HG02588 (cell line): ENCODE results near the gene S100A9.

Source experiments
- ATAC-seq: cut with Tn5 transposase; IDR thresholded peaks from one replicate; pipeline ENCODE4 v1.9.1; 2021; ENCODE audit warnings: mild to moderate bottlenecking, moderate library complexity; ENCODE audit not compliant: unreplicated experiment

Gene S100A9

DNA sequence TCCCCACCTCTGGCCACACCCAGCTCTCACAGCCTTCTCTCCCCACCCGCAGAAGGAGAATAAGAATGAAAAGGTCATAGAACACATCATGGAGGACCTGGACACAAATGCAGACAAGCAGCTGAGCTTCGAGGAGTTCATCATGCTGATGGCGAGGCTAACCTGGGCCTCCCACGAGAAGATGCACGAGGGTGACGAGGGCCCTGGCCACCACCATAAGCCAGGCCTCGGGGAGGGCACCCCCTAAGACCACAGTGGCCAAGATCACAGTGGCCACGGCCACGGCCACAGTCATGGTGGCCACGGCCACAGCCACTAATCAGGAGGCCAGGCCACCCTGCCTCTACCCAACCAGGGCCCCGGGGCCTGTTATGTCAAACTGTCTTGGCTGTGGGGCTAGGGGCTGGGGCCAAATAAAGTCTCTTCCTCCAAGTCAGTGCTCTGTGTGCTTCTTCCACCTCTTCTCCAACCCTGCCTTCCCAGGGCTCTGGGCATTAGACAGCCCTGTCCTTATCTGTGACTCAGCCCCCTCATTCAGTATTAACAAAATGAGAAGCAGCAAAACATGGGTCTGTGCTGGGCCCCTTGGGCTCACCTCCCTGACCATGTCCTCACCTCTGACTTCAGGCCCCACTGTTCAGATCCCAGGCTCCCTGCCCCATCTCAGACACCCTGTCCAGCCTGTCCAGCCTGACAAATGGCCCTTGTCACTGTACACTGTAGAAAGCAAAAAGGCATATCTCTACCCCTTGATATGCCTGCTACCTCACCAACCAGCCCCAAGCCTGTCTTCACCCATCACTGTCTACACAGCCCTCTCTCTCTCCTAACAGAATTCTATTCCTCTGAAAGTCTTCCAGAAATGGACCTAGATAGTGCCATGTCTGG lies 3.2 kb downstream of the S100A9 start:
- ATAC-seq = no peak

DNA sequence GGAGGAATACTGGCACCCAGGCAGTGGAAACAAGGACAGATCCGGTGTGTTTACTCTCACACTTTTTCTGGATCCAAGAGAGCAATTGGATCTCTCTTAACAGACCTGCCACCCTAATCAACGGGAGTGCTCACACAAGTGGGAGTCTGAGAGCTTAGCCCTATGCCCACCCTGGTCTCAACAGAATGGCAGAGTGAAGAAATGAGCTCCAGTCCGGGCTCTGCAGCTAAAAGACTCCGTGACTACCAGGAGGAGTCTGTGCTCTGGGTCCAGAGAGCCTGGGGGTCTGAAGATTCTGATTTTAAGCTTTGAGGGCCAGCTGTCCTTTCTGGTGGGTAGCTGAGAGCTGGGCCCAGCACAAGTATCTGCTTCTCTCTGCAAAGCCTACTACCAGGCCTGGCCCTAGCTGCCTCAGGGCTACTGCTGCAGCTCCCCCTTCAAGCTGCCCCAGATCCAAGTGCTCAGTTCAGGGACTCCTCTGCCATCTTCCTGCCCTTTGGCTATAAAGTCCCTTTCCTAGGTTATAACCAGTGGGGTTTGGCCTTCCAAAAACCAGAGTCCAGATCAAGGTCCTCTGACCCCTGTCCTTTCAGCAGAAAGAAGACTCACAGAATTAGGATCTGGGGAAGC lies 3.9 kb downstream of the S100A9 start:
- ATAC-seq = no peak

DNA sequence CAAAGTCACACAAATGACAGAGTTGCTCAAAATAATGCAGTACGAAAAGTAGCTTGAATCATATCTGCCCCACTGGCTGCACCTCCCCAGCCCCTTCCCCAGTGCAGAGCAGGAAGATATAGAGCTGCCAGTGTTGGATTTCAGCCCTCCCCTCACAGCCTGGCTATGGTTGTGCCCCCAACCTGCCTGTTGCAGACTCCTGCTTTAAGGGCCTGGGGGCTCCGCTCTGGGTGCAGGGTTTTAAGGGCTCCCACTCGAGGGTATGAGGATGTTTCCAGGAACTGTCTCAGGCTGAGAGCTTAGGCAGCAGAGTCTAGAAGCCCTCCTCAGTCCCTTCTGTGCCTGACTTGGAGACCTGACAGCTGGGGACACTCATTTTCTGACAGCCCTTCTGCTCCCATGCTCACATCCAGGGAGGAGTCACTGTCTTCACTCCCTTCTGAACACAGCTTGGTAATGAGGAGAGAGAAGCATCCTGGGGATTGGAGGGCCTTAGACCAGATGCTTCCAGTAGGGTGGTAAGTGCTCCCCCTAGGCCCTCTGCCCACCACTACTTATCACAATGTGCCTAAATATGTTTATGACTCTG lies 4.6 kb downstream of the S100A9 start:
- ATAC-seq = no peak

DNA sequence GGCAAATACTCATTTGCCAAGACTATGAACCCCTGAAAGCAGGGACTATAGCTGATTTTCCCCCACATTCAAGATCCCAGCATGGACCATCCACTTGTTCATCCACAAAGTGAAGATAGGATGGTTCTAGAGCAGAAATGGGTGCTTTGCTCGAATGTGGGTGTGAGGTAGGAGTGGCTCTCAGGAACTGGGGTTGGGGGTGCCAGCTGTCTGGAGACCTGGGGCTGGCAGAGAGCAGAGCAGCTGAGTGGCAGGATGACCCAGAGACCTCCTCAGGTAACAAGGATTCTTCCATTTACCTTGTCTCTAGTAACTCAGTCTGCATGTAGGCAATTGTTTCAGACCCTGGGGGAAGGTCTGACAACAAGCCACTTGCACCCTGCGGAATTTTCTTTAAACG lies 6.0 kb downstream of the S100A9 start:
- ATAC-seq = no peak

DNA sequence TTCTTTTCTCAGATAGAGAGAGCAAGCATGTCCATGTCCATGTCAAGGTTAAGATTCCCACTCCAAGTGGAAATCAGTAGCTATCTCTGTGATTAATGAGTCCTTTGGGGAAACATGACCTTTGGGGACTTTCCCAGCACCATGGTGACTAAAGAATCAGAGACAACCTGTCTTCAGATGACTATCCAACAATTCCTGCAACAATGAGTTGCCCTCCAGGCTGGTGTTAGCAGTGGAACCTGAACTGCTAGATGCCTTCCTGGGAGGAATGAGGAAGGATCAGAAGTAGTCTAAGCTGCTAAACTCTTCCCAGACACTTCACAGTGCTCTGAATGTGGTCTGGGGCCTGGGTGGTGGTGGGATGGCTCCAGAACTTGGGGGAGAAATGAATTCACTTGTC lies 6.5 kb downstream of the S100A9 start:
- ATAC-seq = no peak

DNA sequence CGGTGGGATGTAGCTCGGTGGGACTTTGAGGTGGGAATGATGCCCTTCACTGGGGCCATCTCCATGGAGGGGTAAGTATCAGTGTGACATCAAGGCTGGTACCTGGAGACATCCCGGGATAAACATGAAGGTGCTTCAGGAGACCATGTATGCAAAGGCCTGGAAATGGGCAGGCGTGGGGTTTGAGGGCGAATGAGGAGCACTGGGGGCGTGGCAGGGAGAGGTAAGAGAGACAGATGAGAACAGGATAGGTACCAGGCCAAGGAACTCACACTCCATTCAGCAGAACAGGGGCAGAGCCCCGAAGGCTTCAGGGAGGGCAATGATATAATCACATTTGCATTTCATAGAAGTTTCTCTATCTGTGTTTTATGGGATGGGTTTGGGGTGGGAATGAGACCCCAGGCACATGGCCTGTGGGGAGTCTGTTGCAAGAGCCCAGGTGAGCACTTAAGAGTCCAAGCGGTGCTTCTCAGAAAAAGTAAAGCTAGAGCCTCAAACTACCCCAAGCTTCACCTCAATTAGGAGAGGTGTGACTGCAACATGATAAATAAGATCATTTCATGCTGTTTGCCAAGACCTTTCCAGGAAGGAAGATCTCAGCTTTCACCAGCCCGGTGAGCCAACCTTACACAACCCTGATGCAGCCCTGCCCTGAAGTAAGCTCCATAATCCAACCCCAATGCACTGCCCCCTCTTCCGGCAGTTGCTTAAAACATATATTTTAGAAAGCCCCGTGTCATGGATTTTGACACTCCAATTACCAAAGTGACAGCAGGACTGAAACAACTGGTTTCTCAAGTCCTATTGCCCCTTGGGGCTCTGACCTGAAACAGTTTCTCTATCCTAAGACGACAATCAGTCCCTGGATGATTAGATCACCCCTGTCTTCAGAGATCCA lies 7.4 kb downstream of the S100A9 start:
- no peak for ATAC-seq

DNA sequence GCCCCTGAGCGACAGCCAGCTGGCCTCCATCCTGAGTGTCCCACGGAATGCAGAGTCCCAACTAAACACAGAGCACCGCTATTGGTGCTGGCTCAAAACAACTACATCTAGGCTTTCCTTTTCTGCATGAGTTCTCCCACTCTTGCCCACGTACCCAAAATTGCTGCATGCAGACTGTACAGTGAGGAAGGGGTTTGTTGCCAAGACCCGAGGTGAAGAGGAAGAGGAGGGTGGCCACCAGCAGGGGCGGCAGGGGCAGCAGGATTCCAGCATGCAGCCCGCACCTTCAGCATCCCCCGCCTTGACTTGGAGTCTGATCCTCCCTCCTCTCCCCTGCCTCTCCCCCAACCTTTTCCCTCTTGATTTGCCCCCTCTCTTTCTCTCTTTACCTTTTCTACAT lies 8.0 kb downstream of the S100A9 start:
- no peak for ATAC-seq

DNA sequence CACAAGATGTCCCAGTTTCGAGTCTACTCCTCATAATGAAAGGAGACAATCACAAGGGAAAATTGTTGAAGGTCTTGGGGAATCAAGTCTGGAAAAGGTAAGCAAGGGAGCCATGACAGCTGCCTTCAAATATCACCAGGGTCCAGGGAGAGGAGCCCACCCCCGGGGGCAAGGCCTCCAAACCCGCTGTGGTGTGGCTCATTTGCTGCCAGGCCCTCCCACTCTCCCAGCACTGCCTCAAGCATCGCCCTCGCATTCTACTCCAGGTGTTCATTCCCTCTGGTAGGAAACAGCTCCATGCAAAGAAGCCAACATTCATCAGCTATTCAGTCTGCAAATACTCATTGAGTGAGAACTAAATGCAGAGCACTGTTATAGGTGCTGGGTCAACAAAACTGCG lies 8.6 kb downstream of the S100A9 start:
- ATAC-seq = no peak

DNA sequence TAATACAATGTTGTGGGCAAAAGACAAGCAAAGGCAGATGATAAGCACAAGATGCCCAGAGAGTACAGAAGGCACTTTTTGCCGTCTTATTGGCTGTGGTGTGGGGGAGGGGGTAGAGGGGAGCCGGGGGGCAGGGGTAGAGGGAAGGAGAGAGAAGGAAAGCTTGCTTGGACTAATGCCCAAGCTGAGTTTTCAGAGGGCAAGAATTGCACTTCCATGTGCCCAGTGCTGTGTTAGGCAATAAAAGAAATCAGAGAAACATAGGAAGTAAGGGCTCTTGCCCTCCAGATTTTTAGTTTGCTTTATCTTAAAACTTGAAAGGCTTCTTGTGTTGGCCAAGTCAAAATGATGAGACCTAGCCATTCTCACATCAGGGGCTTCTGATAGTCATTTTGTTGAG lies 9.4 kb downstream of the S100A9 start:
- ATAC-seq = no peak

DNA sequence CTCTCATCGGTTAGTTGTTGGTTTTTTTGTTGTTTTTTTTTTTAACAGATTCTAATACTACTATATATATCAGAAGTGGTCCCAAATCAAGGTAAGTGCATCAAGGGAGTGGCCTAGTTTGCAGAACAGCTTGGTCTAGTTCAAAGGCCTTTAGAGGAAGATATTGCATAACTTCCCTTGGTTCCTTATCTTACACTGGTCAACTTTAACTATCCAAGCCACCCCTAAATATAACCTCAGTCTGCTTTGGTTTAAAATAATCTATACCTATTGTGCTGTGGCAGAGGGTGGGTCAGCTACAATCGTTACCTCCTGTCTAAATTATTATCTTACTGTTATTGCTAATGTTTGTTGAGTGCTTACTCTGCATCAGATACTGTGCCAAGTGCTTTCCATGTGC lies 10.8 kb downstream of the S100A9 start:
- no peak for ATAC-seq

DNA sequence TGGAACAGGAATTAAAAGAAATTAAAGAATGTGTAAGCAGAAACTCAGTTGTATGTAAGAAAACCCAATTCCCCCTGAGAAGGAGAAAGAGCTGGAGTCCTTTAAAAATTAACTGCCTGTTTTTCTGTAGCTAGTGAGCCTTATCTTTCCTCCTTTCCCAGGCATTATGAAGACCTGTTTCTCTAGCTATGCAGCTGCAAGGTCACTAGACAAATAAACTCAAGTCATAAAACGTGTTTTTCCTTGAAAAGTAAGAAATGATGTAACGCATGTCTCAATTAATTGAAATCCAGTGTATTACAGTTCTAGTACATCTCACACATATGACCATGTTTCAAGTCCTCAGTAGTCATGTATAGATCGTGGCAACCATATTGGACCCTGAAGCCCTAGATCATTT lies 12.5 kb downstream of the S100A9 start:
- no peak for ATAC-seq

DNA sequence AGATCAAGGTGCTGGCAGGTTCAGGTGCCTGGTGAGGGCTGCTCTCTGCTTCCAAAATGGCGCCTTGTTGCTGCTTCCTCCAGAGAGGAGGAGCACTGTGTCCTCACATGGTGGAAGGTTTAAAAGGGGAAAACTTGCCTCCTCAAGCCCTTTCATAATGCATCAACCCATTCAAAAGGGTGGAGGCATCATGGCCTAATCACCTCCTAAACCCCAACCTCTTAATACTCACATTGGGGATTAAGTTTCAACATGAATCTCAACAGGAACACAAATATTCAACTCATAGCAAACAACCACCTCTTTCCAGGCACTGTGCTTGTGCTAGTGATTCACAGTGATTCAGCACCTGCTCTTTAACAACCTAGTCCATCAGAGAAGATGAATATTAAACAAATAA lies 13.6 kb downstream of the S100A9 start:
- no peak for ATAC-seq

DNA sequence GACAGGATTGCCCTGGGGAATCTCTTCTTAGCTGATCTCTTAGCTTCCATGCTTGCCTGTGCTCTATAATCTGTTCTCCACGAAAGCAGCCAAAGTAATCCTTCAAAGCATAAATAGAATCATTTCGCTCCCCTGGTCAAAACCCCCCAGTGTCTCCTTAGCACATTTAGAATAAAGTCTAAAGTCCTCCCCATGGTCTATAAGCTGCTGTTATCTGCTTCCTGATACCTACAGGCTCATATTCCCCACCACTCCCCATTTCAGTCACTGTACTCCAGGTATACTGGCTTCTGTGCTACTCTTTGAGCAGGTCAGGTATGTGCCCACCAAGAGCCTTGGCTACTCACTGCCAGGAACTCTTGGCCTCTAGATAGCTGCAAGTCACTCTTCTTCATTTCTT lies 14.9 kb downstream of the S100A9 start:
- no peak for ATAC-seq

DNA sequence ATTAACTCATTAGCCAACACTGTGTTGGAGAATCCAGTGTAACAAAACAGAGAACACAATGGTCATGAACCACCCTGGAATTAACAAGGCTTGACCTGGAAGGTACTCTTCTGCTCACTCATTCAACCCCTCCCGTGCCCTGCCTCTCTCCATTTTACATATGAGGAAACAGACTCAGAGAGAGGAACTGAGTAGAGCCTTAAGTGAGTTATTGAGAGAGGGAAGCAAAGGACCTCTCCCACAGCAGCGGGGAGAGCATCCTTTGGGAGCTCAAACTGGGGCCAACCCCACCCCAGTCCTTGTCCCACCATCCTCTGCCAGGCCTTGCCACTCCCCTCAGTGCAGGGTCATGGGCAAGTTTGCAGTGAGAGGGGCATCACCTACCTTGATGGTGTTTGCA lies 16.4 kb downstream of the S100A9 start:
- ATAC-seq = no peak

DNA sequence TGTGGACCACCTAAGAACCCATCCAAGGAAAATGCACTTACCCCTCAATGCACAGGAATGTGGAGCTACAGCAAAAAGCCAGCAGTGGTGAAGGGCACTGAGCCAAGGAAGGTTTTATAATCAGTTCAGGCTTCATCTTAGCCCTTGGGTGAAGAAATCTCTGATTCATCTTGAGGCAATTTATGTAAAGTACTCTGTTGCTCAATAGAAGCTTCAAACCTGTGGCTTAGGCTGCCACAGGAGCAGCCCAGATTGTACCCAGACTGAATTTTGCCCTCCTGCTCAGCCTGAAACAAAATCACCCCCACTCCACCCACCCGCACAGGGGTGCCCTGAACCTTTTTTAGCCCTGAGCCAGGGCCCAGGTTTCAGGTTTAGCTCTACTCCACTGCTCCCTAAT lies 17.9 kb downstream of the S100A9 start, which contains the start of gene S100A12:
S100A12 (minus strand) TSS at position 111 of the 400 bp plus-strand sequence. CDS start 1,029 bp downstream, outside the sequence.
- ATAC-seq = no peak

DNA sequence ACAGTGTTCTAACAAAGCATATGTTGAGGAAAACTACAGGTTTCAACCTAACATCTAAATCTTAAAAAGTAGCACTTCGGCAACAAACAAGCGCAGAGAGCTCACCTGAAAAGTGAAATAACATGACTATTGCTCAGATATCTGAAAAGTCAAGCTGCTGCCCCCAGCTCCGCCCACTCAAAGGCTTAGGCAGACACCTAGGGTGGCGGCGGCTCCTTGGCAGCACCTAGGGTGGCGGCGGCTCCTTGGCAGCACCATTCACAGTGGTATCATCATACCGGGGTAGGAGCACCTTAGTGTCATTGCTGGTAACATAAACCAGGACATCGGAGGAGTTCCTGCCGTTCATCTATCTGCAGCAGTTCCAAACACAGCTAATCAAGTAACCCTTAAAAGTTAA lies 21.9 kb downstream of the S100A9 start:
- ATAC-seq = no peak

DNA sequence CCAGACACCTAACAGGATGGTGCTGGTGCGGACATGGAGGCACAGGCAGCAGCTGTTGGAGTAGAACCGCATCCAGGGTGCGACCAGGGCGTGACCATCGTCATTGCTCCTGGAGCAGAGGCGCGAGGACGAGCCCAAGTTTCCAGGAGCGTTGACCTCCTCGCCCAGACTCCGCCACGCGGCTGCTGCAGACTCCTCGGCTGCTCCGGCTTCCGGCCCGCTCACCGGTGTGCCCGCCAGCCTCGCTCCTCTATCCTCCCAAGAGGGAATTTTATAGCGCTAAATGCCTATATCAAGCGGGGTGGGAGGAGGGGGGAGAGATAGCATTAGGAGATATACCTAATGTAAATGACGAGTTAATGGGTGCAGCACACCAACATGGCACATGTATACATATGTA lies 23.1 kb downstream of the S100A9 start:
- ATAC-seq = no peak

DNA sequence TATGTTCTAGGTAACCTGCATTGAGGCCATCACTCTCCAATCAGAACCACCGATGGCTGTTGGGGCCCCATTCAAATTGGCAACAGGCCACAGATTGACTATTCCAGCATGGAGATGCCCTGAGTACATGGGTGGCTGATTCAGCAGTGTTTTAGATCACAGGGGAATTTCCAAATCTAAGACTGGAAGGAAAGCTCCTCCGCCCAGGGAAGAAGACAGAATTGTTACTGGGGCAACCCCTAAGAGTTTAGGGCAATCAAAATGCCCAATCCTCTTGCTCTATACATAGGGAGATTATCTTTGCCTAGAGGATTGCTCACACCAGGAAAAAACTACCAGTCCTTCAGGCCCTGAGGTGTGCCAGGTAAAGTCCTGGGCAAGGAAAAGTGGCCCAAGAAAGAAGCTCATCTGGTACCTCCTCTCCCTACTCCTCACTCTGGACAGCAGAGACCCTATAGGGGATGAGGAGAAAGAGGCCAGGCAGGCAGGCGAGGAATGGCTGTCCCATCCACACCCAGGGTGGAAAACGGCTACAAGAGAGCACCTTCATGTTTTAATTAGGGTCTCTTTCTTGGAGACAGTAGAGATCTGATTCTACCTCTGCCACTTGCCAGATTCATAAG lies 27.4 kb downstream of the S100A9 start:
- ATAC-seq = no peak

DNA sequence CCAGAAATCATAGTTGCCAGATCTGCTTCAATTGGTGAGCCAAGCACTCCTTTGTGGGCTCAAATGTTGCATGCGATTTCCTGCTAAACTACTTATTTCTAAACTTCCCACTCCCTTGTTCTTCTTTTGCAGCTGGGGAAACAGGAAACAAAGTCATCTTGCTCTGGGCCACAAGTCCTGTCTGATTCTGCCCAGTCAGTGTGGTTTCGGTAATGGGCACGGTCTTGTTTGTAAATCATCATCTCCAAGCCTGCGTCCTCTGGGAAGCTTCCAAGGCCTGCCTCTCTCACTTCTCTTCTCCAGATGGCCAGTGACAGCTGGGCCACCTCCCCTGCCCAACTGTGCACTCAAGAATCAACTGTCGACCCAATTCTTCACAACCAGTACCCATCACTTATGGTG lies 28.8 kb downstream of the S100A9 start:
- ATAC-seq = no peak

DNA sequence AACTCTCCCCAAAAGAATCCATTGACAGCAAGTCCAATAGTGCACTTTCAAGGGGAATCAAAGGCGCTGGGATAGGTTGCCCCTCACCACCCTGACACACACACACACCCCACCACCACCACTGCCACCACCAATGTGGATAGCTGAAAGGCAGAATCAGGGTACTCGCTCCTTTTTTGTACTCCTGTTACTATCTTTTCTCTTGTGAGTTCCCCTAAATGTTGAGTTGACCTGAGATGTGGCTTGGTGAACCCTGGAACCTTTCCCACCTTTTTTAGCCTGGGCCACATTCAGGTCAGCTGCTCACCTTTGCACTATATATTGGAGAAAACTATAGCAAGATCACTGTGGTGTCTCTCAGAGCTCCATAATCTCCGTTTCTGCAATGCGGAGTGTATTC lies 29.3 kb downstream of the S100A9 start:
- no peak for ATAC-seq

DNA sequence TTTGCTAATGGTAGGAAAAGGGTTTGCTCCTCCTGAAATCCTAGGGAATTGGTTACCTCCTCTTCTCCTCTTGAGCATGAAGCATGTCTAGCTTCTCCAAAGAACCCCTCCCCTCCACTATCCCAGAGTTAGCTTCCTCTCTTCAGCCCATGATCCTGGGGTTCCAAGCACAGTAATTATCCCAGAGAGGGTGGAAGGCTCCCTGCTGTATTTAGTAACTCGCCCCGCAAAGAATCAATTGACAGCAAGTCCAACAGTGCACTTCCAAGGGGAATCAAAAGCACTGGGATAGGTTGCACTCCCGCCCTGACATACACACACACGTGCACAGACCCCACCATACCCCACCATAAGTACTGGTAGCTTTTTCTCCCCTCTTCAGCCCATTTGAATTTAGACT lies 30.1 kb downstream of the S100A9 start:
- ATAC-seq = no peak
